Measurements from ENCODE around the gene CA4. TPM values are rescaled to one million over a fixed set of nuclear protein-coding genes. Genes with fewer than 3 reads are reported as not detected.

Gene CA4
- total RNA-seq, 1 experiment from 2014 or later = 1.7 TPM

DNA sequence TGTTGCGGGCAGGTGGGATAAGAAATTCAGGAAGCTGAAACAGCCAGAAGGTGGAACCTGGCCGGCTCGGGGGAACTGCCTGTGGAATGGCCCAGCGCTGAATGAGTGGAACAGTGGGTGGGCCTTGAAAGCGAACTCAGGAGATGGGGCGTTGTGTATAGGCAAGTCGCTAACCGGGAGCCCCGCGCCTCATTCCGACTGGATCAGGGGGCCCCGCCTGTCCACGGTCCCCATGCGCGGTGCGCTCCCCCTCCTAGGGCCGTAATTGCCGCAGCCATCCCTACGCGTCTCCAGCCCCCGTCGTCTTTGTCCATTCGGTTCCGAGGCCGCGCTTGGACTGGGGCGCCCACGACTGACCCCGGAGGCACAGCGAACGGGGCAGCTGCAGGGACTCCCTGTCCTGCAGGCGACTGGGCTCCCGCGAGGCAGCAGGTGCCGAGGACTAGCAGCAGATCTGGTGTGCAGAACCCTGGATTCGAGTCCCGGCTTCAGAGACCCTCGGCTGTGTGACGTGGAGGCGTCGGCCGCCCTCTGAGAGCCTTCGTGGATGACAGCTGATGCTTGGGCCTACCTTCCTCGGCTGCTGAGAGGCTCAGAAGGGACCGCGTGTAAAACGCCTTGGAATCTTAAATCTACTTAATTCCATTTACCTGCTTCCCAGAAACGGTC is 10.9 kb upstream of the CA4 start:
- Histone ChIP-seq H2BK120ac (ENCODE audit: low read depth, low read length, poor library complexity, severe bottlenecking) (no peak overlapping the region), H3K4ac (ENCODE audit: low read depth, low read length) (no peak overlapping the region), H3K23ac (ENCODE audit: insufficient read length, low read depth, low read length) (no peak overlapping the region), H2BK20ac (ENCODE audit: low read depth, low read length, poor library complexity, severe bottlenecking) (no peak overlapping the region), H3K9me3 (ENCODE audit: control insufficient read depth, low read depth, low read length) (no peaks in the 10 kb centered on the region), H2BK5ac (ENCODE audit: insufficient read length, low read length) (no peak overlapping the region), H3K4me1 (ENCODE audit: insufficient read depth, low read length) (peaks cover 2% of the 10 kb centered on the region; the same call in 1 of the 2 replicates), H2BK12ac (ENCODE audit: insufficient read length, low read depth, low read length) (no peak overlapping the region), H3K4me2 (ENCODE audit: insufficient read depth, insufficient read length, low read length) (peak overlapping the region; percentile 38), H2AFZ (ENCODE audit: low read length) (no peak overlapping the region), H3K56ac (ENCODE audit: insufficient read length, low read depth, low read length) (no peak overlapping the region), H3K18ac (ENCODE audit: insufficient read length, low read depth, low read length) (no peak overlapping the region), H4K20me1 (ENCODE audit: control insufficient read depth, insufficient read depth, insufficient read length) (no peaks in the 10 kb centered on the region), H3K23me2 (ENCODE audit: insufficient read length, low read depth, low read length, poor library complexity, severe bottlenecking) (peaks cover 25% of the 10 kb centered on the region), H3K9ac (ENCODE audit: extremely low read depth, insufficient read length, low read length) (no peak overlapping the region), H4K91ac (ENCODE audit: insufficient read length, low read depth, low read length) (no peak overlapping the region), H3K27ac (ENCODE audit: insufficient read length, low read depth, low read length) (no peak overlapping the region), H2AK5ac (ENCODE audit: insufficient read length, low read length) (no peak overlapping the region), H3K79me2 (ENCODE audit: insufficient read depth, low read length) (no peaks in the 10 kb centered on the region), H3K14ac (ENCODE audit: insufficient read depth, low read length) (no peak overlapping the region), H4K8ac (replicated peaks; ENCODE audit: insufficient read length, low read depth, low read length) (no peak overlapping the region), H4K5ac (ENCODE audit: insufficient read length, low read depth, low read length) (no peak overlapping the region), H3T11ph (ENCODE audit: low read length) (no peak overlapping the region), H2BK15ac (ENCODE audit: low read depth, low read length) (no peak overlapping the region), H3K27me3 (ENCODE audit: insufficient read depth, low read length) (peaks cover 46% of the 10 kb centered on the region), H3K79me1 (ENCODE audit: insufficient read depth, low read depth, low read length, poor library complexity, severe bottlenecking) (no peaks in the 10 kb centered on the region)
- Mint-ChIP-seq H3K27ac (no peak overlapping the region), H3K4me1 (peaks cover 35 to 53% of the 10 kb centered on the region in 2 experiments), H3K4me3 (peak overlapping the region; percentile 37 to 81; a peak in 2 of 5 replicates), H3K27me3 (ENCODE audit: low read depth) (peaks cover 82% of the 10 kb centered on the region), H3K36me3 (ENCODE audit: insufficient read depth in 1 of 3, low read depth in 3 of 3) (no peaks in the 10 kb centered on the region; a peak in 1 of 7 replicates), H3K9me3 (peaks cover 0 to 2% of the 10 kb centered on the region in 2 experiments; a peak in 2 of 5 replicates)
- WGBS (ENCODE audit: extremely low coverage, insufficient read length, low lambda C conversion rate) = no CpG with 5 or more reads among the region's 48 CpGs
- no peak for DNase-seq
- TF ChIP-seq, protein P1, sequence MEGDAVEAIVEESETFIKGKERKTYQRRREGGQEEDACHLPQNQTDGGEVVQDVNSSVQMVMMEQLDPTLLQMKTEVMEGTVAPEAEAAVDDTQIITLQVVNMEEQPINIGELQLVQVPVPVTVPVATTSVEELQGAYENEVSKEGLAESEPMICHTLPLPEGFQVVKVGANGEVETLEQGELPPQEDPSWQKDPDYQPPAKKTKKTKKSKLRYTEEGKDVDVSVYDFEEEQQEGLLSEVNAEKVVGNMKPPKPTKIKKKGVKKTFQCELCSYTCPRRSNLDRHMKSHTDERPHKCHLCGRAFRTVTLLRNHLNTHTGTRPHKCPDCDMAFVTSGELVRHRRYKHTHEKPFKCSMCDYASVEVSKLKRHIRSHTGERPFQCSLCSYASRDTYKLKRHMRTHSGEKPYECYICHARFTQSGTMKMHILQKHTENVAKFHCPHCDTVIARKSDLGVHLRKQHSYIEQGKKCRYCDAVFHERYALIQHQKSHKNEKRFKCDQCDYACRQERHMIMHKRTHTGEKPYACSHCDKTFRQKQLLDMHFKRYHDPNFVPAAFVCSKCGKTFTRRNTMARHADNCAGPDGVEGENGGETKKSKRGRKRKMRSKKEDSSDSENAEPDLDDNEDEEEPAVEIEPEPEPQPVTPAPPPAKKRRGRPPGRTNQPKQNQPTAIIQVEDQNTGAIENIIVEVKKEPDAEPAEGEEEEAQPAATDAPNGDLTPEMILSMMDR (conservative IDR thresholded peaks at IDR 0.05) = no peak
